Stomach smooth muscle (tissue), 2 donors: ENCODE results near the gene KIRREL3.
"Not testable (repeated sequence)": the region's sequence is repeated elsewhere in the genome, so short reads cannot be mapped to it uniquely, and the experiment has no call there.

ENCODE experiments used
- H3K27ac ChIP-seq: one replicate; pipeline ENCODE4 v1.7.0; 2013; ENCODE audit warnings: mild to moderate bottlenecking, low read length, inconsistent platforms
- H3K27me3 ChIP-seq, 2 donors: one replicate each; pipeline ENCODE4 v1.7.0; 2013; ENCODE audit warnings: low read length in 2 of 2; ENCODE audit not compliant: insufficient read depth in 2 of 2, control insufficient read depth in 1 of 2
- H3K36me3 ChIP-seq, 2 donors: one replicate each; pipeline ENCODE4 v1.7.0; 2013; ENCODE audit warnings: low read length in 2 of 2; ENCODE audit not compliant: control insufficient read depth in 2 of 2, insufficient read depth in 2 of 2
- H3K4me1 ChIP-seq: one replicate; pipeline ENCODE4 v1.7.0; 2013; ENCODE audit warnings: low read length; ENCODE audit not compliant: control insufficient read depth, insufficient read depth
- H3K4me3 ChIP-seq, 2 donors: one replicate each; pipeline ENCODE4 v1.7.0; 2013; ENCODE audit warnings: low read length in 2 of 2
- H3K9ac ChIP-seq, 2 donors: one replicate each; pipeline ENCODE4 v1.7.0; 2013; ENCODE audit warnings: low read length in 2 of 2, mild to moderate bottlenecking in 1 of 2
- H3K9me3 ChIP-seq, 2 donors: one replicate each; pipeline ENCODE4 v1.7.0; 2013; ENCODE audit warnings: low read length in 2 of 2; ENCODE audit not compliant: control insufficient read depth in 2 of 2
- donor health status: healthy.
- donor health status: Pancreatic carcinoma.

The KIRREL3 gene

GRCh38 chr11:126956635-126957034 lies 43.9 kb downstream of the KIRREL3 start:
- Histone ChIP-seq H3K9ac (no peak overlapping the region), H3K27me3 (no peaks in the 10 kb centered on the region), H3K9me3 (no peaks in the 10 kb centered on the region), H3K4me3 (no peak overlapping the region), H3K27ac (no peak overlapping the region), H3K4me1 (no peaks in the 10 kb centered on the region), H3K36me3 (no peaks in the 10 kb centered on the region)

- not testable (repeated sequence) for H3K27ac ChIP-seq, H3K4me1 ChIP-seq, H3K36me3 ChIP-seq, H3K9ac ChIP-seq, H3K4me3 ChIP-seq, H3K9me3 ChIP-seq, H3K27me3 ChIP-seq
Measured at GRCh38 chr11:126952533-126952932, 48.0 kb downstream of the KIRREL3 start.

- no peaks in the 10 kb centered on the region for H3K27me3 ChIP-seq
- H3K9me3 ChIP-seq = no peaks in the 10 kb centered on the region
- H3K4me3 ChIP-seq = no peak overlapping the region
- H3K36me3 ChIP-seq = no peaks in the 10 kb centered on the region
- H3K27ac ChIP-seq = no peak overlapping the region
- H3K4me1 ChIP-seq = no peaks in the 10 kb centered on the region
- H3K9ac ChIP-seq = no peak overlapping the region
Measured at GRCh38 chr11:126951465-126951864, 49.1 kb downstream of the KIRREL3 start.

GRCh38 chr11:126949066-126949891 lies 51.3 kb downstream of the KIRREL3 start:
- H3K27ac ChIP-seq = no peak overlapping the region

GRCh38 chr11:126948563-126948962 lies 52.0 kb downstream of the KIRREL3 start:
- H3K4me1 ChIP-seq = no peaks in the 10 kb centered on the region

More at GRCh38 chr11:126949066-126949891, 51.3 kb downstream of the KIRREL3 start:
- H3K9ac ChIP-seq = no peak overlapping the region
- H3K4me3 ChIP-seq = no peak overlapping the region
- H3K4me1 ChIP-seq = no peaks in the 10 kb centered on the region
- H3K27me3 ChIP-seq = no peaks in the 10 kb centered on the region
- no peaks in the 10 kb centered on the region for H3K9me3 ChIP-seq
- H3K36me3 ChIP-seq = no peaks in the 10 kb centered on the region

GRCh38 chr11:126945319-126945718 lies 55.3 kb downstream of the KIRREL3 start:
- H3K4me1 ChIP-seq = no peaks in the 10 kb centered on the region
- no peaks in the 10 kb centered on the region for H3K27me3 ChIP-seq
- H3K9ac ChIP-seq = no peak overlapping the region
- no peaks in the 10 kb centered on the region for H3K36me3 ChIP-seq
- H3K4me3 ChIP-seq = no peak overlapping the region
- H3K9me3 ChIP-seq = no peaks in the 10 kb centered on the region
- no peak overlapping the region for H3K27ac ChIP-seq

More at GRCh38 chr11:126948563-126948962, 52.0 kb downstream of the KIRREL3 start:
- Histone ChIP-seq H3K9me3 (no peaks in the 10 kb centered on the region), H3K9ac (no peak overlapping the region), H3K36me3 (no peaks in the 10 kb centered on the region), H3K27me3 (no peaks in the 10 kb centered on the region), H3K4me3 (no peak overlapping the region), H3K27ac (no peak overlapping the region)

- H3K36me3 ChIP-seq = no peaks in the 10 kb centered on the region
- H3K9me3 ChIP-seq = no peaks in the 10 kb centered on the region
- H3K9ac ChIP-seq = no peak overlapping the region
- H3K27me3 ChIP-seq = no peaks in the 10 kb centered on the region
- H3K27ac ChIP-seq = no peak overlapping the region
- H3K4me1 ChIP-seq = no peaks in the 10 kb centered on the region
- no peak overlapping the region for H3K4me3 ChIP-seq
Measured at GRCh38 chr11:126943316-126943715, 57.3 kb downstream of the KIRREL3 start.

GRCh38 chr11:126942146-126942545 lies 58.4 kb downstream of the KIRREL3 start:
- no peak overlapping the region for H3K9ac ChIP-seq
- H3K4me3 ChIP-seq = no peak overlapping the region
- no peaks in the 10 kb centered on the region for H3K27me3 ChIP-seq
- no peak overlapping the region for H3K27ac ChIP-seq
- H3K9me3 ChIP-seq = no peaks in the 10 kb centered on the region
- H3K36me3 ChIP-seq = no peaks in the 10 kb centered on the region
- no peaks in the 10 kb centered on the region for H3K4me1 ChIP-seq

- no peaks in the 10 kb centered on the region for H3K27me3 ChIP-seq
- no peaks in the 10 kb centered on the region for H3K9me3 ChIP-seq
- H3K4me3 ChIP-seq = no peak overlapping the region
- no peaks in the 10 kb centered on the region for H3K4me1 ChIP-seq
- H3K36me3 ChIP-seq = no peaks in the 10 kb centered on the region
- no peak overlapping the region for H3K27ac ChIP-seq
- no peak overlapping the region for H3K9ac ChIP-seq
Measured at GRCh38 chr11:126939552-126939951, 61.0 kb downstream of the KIRREL3 start.

GRCh38 chr11:126938718-126939117 lies 61.9 kb downstream of the KIRREL3 start:
- no peaks in the 10 kb centered on the region for H3K4me1 ChIP-seq
- H3K9ac ChIP-seq = no peak overlapping the region
- no peak overlapping the region for H3K27ac ChIP-seq
- no peaks in the 10 kb centered on the region for H3K9me3 ChIP-seq
- H3K27me3 ChIP-seq = no peaks in the 10 kb centered on the region
- H3K36me3 ChIP-seq = no peaks in the 10 kb centered on the region
- H3K4me3 ChIP-seq = no peak overlapping the region

- Histone ChIP-seq H3K27ac (no peak overlapping the region), H3K4me3 (no peak overlapping the region), H3K4me1 (peaks cover 2% of the 10 kb centered on the region), H3K9ac (no peak overlapping the region), H3K27me3 (peaks cover 2 to 6% of the 10 kb centered on the region in 2 donors), H3K9me3 (no peaks in the 10 kb centered on the region), H3K36me3 (no peaks in the 10 kb centered on the region)
Measured at GRCh38 chr11:126930091-126930841, 70.3 kb downstream of the KIRREL3 start.
